ENCODE measurements around the gene PNPLA2. TPM values are rescaled to one million over a fixed set of nuclear protein-coding genes. Genes with fewer than 3 reads are reported as not detected.

The PNPLA2 gene
- polyA plus RNA-seq, 1 donor = 98.0 TPM

DNA sequence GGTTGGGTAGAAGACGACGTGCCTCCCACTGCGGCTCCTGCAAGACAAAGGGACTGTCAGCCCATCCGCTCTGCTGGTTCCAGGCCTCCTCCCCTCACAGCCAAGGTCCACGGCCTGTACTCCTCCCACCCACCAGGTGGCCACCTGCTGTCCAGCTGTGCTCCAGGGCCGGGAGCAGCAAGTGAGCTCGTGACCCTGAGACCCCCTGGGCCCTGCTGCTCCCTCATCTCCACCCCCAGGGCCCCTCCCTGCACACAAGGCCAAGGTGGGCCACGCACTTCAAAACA is 51.4 kb downstream of the PNPLA2 start:
- peaks cover 19% of the 10 kb centered on the region for H3K36me3 ChIP-seq (ENCODE audit: control insufficient read depth, insufficient read depth, low read length)
- no peak for DNase-seq
- WGBS (ENCODE audit: insufficient coverage, low lambda C conversion rate) = no CpG with 5 or more reads among the region's 8 CpGs
- no peaks in the 10 kb centered on the region for H3K27me3 ChIP-seq (ENCODE audit: control insufficient read depth, insufficient read depth, low read length)
- peaks cover 4% of the 10 kb centered on the region for H3K9me3 ChIP-seq (ENCODE audit: control insufficient read depth, low read depth, low read length)
- H3K4me1 ChIP-seq (ENCODE audit: control insufficient read depth, insufficient read depth, low read length) = no peaks in the 10 kb centered on the region
- H3K4me3 ChIP-seq (ENCODE audit: low read length) = no peak overlapping the region
- no peak overlapping the region for H3K27ac ChIP-seq (ENCODE audit: low read length)

DNA sequence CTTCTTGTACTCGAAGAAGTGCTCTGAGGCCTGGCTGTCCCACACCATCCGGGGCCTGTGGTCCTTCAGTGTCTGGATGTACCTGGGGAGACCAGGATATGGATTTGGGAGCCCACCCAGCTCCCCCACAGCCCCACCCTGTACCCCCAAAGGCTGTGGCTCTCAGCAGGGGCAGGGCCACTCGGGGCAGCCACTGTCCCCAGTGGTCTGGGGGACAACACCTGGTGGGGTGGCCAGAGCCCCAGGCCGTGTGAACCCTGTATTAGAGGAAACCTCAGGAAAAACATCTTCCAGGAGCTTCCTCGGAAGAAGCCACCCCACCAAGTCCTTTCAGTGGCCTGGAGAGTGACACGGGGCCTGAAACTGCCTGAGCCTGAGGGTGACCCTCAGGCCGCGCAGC is 51.7 kb downstream of the PNPLA2 start:
- H3K27ac ChIP-seq (ENCODE audit: low read length) = no peak overlapping the region
- no peaks in the 10 kb centered on the region for H3K27me3 ChIP-seq (ENCODE audit: control insufficient read depth, insufficient read depth, low read length)
- no peak for DNase-seq
- H3K36me3 ChIP-seq (ENCODE audit: control insufficient read depth, insufficient read depth, low read length) = peaks cover 19% of the 10 kb centered on the region
- H3K4me1 ChIP-seq (ENCODE audit: control insufficient read depth, insufficient read depth, low read length) = no peaks in the 10 kb centered on the region
- WGBS (ENCODE audit: insufficient coverage, low lambda C conversion rate) = no CpG with 5 or more reads among the region's 8 CpGs
- H3K4me3 ChIP-seq (ENCODE audit: low read length) = no peak overlapping the region
- H3K9me3 ChIP-seq (ENCODE audit: control insufficient read depth, low read depth, low read length) = peaks cover 3% of the 10 kb centered on the region

DNA sequence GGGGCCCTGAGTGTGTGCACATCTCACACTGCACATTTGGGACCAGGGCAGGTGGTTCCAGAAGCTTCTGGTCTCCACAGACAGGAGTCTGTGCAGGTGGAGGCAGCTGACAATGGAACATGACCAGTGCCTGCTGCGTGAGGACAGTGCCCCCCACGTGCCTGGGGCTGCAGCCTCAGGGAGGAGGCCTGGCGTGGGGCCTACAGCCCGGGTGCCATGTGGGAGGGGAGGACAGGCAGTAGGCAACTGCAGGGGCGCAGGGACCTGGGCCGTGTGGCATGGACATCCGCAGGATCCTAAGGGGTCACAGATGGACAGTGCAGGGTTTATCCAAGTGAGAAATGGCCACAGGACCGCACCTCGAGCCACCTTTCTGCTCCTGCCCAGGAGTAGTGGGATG is 52.8 kb downstream of the PNPLA2 start:
- no peak for DNase-seq
- no peaks in the 10 kb centered on the region for H3K9me3 ChIP-seq (ENCODE audit: control insufficient read depth, low read depth, low read length)
- no peaks in the 10 kb centered on the region for H3K27me3 ChIP-seq (ENCODE audit: control insufficient read depth, insufficient read depth, low read length)
- WGBS (ENCODE audit: insufficient coverage, low lambda C conversion rate) = no CpG with 5 or more reads among the region's 9 CpGs
- no peak overlapping the region for H3K27ac ChIP-seq (ENCODE audit: low read length)
- H3K4me3 ChIP-seq (ENCODE audit: low read length) = no peak overlapping the region
- peaks cover 16% of the 10 kb centered on the region for H3K36me3 ChIP-seq (ENCODE audit: control insufficient read depth, insufficient read depth, low read length)
- H3K4me1 ChIP-seq (ENCODE audit: control insufficient read depth, insufficient read depth, low read length) = no peaks in the 10 kb centered on the region

DNA sequence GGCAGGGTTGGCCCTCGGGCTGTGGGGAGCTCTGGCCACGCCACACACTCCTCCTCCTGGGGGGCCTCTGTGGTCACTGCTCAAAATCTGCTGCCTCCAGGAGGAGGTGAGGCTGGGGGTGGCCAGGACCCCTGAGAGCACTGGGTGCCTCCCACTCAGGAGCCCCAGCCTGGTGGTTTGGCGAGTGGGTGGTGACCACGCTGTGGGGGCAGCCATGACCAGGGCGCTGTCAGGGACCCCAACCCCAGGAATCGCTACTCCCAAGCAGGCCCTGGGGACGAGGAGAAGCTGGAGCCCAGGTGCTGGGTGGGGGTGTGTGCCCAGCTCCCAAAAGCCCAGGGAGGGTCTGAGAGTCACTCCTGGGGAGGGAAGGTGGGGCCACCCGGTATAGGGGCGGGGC is 54.1 kb downstream of the PNPLA2 start:
- no peaks in the 10 kb centered on the region for H3K9me3 ChIP-seq (ENCODE audit: control insufficient read depth, low read depth, low read length)
- H3K4me1 ChIP-seq (ENCODE audit: control insufficient read depth, insufficient read depth, low read length) = no peaks in the 10 kb centered on the region
- no peak overlapping the region for H3K27ac ChIP-seq (ENCODE audit: low read length)
- DNase-seq = no peak
- no peak overlapping the region for H3K4me3 ChIP-seq (ENCODE audit: low read length)
- WGBS (ENCODE audit: insufficient coverage, low lambda C conversion rate) = no CpG with 5 or more reads among the region's 9 CpGs
- H3K27me3 ChIP-seq (ENCODE audit: control insufficient read depth, insufficient read depth, low read length) = no peaks in the 10 kb centered on the region
- peaks cover 14% of the 10 kb centered on the region for H3K36me3 ChIP-seq (ENCODE audit: control insufficient read depth, insufficient read depth, low read length)

DNA sequence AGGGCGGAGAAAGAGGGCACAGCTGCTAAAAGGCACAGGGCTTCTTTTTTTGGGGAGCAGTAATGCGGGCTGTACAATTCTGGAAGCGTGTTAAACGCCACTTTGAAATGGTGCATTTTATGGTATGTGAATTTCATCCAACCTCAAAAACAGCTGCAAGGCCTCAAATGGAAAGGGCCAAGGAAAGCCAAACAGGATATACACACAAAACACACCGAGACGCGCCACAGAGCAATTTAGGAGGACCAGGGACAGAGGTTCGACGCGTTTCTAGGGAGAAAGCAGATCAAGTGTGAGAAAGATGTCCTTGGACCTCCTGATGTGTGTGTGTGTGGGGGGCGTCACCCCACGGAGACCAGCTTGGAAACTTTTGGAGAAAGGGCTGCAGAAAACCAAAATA is 55.0 kb downstream of the PNPLA2 start:
- WGBS (ENCODE audit: insufficient coverage, low lambda C conversion rate) = no CpG with 5 or more reads among the region's 12 CpGs
- H3K36me3 ChIP-seq (ENCODE audit: control insufficient read depth, insufficient read depth, low read length) = peaks cover 12% of the 10 kb centered on the region

More for the DNA sequence above, 55.0 kb downstream of the PNPLA2 start:
- Histone ChIP-seq H3K27me3 (ENCODE audit: control insufficient read depth, insufficient read depth, low read length) (no peaks in the 10 kb centered on the region), H3K4me1 (ENCODE audit: control insufficient read depth, insufficient read depth, low read length) (no peaks in the 10 kb centered on the region), H3K4me3 (ENCODE audit: low read length) (no peak overlapping the region), H3K27ac (ENCODE audit: low read length) (no peak overlapping the region), H3K9me3 (ENCODE audit: control insufficient read depth, low read depth, low read length) (no peaks in the 10 kb centered on the region)
- DNase-seq = no peak

Other genes with a start within 250 kb of the PNPLA2 start
- 40.5 TPM for gene PHRF1, start 242.4 kb upstream of the PNPLA2 start, polyA plus RNA-seq
- 16.7 TPM for gene IRF7, start 203.0 kb upstream of the PNPLA2 start, polyA plus RNA-seq
- gene CDHR5, start 194.0 kb upstream of the PNPLA2 start, polyA plus RNA-seq = 763 TPM
- 131 TPM for gene SCT, start 191.7 kb upstream of the PNPLA2 start, polyA plus RNA-seq
- 1.3 TPM for gene DRD4, start 181.6 kb upstream of the PNPLA2 start, polyA plus RNA-seq
- 24.1 TPM for gene DEAF1, start 123.7 kb upstream of the PNPLA2 start, polyA plus RNA-seq
- 36.1 TPM for gene TMEM80, start 123.1 kb upstream of the PNPLA2 start, polyA plus RNA-seq
- 260 TPM for gene EPS8L2, start 112.7 kb upstream of the PNPLA2 start, polyA plus RNA-seq
- 92.4 TPM for gene TALDO1, start 71.5 kb upstream of the PNPLA2 start, polyA plus RNA-seq
- 58.1 TPM for gene GATD1, start 41.4 kb upstream of the PNPLA2 start, polyA plus RNA-seq
- gene CEND1, start 28.8 kb upstream of the PNPLA2 start, polyA plus RNA-seq = 2.0 TPM
- 14.6 TPM for gene SLC25A22, start 20.6 kb upstream of the PNPLA2 start, polyA plus RNA-seq
- gene PIDD1, start 13.7 kb upstream of the PNPLA2 start, polyA plus RNA-seq = 15.1 TPM
- gene RPLP2, start 8.9 kb upstream of the PNPLA2 start, polyA plus RNA-seq = 1,325 TPM
- gene CRACR2B, start 9.0 kb downstream of the PNPLA2 start, polyA plus RNA-seq = 34.4 TPM
- gene CD151, start 14.0 kb downstream of the PNPLA2 start, polyA plus RNA-seq = 317 TPM
- 87.5 TPM for gene POLR2L, start 23.6 kb downstream of the PNPLA2 start, polyA plus RNA-seq
- gene TSPAN4, start 23.9 kb downstream of the PNPLA2 start, polyA plus RNA-seq = 27.8 TPM
- 82.9 TPM for gene CHID1, start 91.9 kb downstream of the PNPLA2 start, polyA plus RNA-seq
- gene AP2A2, start 107.0 kb downstream of the PNPLA2 start, polyA plus RNA-seq = 79.6 TPM
- gene MUC6, start 217.8 kb downstream of the PNPLA2 start, polyA plus RNA-seq = 0.15 TPM

Data from large intestine (tissue), 3 donors.